Stimulated activated CD8-positive, alpha-beta memory T cell treated with anti-CD3 and anti-CD28 coated beads, Interleukin-12 subunit alpha, Interleukin-12 subunit beta, amount 100 ng/mL, for 24 hours (primary cell): Measurements from ENCODE around the gene C19orf67.

Experiments
- DNase-seq: peaks from one replicate; pipeline ENCODE4 v3.0.0-alpha.2; 2020; ENCODE audit errors: extremely low read depth

C19orf67 gene

DNA sequence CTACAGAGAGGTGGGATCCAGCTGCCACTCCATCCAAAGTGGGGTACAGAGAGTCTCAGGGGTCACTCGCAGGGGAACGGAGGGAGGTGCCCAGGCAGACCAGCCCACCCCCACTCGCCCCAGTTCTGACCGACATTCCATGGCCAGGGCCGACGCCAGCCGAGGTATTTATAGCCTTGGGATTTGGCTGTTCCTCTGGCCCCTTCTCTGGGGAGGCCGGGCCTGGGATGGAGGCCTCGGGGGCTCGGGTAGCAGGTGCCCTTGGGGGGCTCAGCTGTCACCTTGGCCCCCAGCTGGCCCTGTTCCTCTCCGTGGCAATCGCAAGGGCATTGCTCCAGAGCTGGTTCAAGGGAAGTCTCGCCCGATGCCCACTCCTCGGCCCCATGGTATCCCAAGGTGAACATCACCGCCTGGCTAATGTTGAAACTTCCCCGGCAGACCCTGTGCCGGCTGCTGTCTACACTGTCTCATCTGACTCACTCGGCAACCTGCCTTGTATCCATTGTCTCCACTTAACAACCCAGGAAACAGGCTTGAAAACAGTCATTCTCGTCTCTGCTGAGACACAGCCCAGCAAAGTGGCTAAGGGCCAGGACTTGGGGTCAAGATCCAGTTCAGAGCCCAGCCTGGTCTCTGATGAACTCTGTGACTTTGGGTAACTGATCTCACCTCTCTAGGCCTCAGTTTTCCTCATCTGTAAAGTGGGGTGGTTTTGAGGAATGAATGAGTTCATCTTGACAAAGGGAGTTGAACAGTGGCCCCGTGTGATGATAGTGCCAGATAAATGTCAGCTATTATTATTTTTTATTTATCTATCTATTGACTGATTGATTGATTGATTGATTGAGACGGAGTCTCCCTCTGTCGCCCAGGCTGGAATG, 22.2 kb upstream of the C19orf67 start:
- DNase-seq = no peak

DNA sequence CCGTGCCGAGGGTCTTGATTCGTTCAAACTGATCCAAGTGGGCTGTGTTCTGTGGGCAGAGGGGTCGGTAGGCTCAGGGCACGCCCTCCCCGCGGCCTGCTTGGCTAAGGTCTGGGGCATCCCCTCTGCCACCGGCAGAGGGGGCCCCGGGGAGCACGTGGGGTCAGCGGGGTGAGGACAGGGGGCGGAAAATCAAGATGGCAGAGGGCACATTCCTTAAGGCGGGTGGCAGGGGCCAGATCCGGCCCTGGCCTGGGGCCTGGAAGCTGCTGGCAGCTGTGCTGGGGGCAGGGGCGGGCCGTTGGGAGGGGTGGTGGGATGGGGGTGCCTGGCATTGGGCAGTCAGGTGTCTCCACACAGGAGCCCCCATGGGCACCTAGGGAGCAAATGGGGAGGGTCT, 21.3 kb upstream of the C19orf67 start:
- DNase-seq = no peak

DNA sequence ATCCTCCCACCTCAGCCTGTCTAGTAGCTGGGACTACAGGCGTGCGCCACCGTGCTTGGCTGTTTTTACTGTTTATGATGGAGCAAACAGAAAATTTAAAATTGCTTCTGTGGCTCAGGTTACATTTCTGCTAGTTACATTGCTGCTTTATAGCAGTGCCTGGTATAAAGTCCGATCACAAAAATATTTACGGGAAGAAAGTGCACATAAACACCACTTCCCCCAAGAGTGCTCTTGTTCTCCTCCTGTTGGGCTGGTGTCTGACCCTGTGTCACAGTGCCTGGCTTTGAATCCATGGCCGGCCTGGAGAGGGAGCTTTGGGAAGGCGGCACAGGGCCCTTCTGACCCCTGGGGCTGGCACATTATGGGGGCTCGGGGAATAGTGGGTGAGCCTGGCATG, 20.1 kb upstream of the C19orf67 start:
- no peak for DNase-seq

GRCh38 chr19:14103310-14103709, 17.7 kb upstream of the C19orf67 start:
- no peak for DNase-seq

DNA sequence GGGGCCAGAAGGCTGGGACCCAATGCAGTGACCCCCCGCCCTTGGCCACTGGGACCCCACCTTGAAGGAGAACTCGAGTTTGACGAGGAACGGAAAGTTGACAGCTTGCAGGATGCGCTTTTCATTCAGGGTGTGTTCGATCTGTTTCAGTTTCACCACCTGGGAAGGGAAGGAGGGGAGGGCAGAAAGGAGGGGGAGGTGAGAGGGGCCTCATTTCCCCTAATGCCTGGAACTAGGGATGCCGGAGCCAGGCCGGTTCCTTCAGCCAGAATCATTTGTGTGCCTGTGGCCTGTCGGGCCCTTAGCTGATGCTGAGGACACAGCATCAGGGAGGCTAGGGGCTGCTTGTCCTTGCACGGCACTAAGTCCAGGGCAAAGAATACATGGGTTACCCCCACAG, 17.2 kb upstream of the C19orf67 start:
- no peak for DNase-seq

GRCh38 chr19:14102102-14102696, 16.6 kb upstream of the C19orf67 start:
- DNase-seq = no peak

GRCh38 chr19:14101003-14101545, 15.5 kb upstream of the C19orf67 start:
- no peak for DNase-seq

DNA sequence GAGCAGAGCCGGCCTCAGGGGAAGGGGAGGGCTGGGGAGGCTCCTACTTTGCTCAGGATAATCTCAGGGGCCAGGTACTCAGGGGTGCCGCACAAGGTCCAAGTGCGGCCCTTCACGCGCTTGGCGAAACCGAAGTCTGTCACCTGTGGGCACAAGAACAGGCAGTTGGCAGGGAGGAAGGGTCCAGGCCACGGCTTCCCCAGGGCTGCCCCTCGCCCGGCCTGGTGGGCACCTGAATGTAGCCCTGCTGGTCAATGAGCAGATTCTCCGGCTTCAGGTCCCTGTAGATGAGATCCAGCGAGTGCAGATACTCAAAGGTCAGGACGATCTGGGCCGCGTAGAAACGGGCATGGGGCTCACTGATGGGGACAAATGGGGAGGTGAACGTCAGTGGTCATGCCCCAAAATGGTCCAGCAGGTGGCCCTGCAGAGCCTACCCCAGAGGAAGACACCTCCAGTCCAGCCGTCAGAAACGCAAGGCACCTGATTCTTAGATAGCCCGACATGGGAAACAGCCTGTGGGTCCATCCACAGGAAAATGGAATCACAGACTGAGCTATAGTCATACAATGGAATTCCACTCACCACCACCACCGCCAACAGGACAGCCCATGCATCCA, 12.1 kb upstream of the C19orf67 start:
- no peak for DNase-seq

DNA sequence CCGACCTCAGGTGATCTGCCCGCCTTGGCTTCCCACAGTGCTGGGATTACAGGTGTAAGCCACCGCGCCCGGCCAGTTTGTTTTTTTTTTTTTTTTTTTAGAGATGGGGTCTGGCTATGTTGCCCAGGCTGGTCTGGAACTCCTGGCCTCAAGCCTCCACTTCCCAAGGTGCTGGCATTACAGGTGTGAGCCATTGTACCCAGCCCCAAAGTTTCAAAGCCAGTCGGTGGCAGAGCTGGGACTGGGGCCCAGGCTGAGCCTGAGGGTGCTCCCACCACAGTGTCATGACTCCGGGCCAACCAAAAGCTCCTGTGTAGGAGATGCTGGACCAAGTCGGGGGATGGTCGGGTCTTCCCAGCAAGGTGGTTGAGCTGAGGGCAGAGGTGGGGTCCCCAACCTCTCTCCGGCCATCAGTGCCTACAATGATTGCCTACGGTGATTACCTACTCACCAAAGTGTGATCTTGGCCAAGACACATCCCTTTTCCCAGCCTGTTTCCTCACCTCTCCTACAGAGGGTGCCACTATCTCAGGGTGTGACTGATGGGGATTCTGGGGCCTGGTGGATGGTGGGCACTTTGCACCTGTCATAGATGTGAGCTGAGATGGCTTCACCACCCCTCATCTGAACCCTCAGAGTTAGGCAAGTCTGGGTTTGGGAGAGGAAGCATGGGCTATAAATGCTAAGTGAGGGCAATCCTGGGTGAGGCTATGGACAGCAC, 10.8 kb upstream of the C19orf67 start:
- DNase-seq = no peak

- no peak for DNase-seq
Observed at GRCh38 chr19:14094854-14095253, 9.3 kb upstream of the C19orf67 start.

- no peak for DNase-seq
Observed at GRCh38 chr19:14093117-14093823, 7.7 kb upstream of the C19orf67 start.

- no peak for DNase-seq
Observed at GRCh38 chr19:14091813-14092462, 6.4 kb upstream of the C19orf67 start.

GRCh38 chr19:14091081-14091812, 5.7 kb upstream of the C19orf67 start:
- DNase-seq = no peak

- peak; percentile 76 for DNase-seq
Observed at GRCh38 chr19:14090509-14091080, 5.0 kb upstream of the C19orf67 start, which contains the start of gene SAMD1. Gene SAMD1 (minus strand): TSS chr19:14090751.

DNA sequence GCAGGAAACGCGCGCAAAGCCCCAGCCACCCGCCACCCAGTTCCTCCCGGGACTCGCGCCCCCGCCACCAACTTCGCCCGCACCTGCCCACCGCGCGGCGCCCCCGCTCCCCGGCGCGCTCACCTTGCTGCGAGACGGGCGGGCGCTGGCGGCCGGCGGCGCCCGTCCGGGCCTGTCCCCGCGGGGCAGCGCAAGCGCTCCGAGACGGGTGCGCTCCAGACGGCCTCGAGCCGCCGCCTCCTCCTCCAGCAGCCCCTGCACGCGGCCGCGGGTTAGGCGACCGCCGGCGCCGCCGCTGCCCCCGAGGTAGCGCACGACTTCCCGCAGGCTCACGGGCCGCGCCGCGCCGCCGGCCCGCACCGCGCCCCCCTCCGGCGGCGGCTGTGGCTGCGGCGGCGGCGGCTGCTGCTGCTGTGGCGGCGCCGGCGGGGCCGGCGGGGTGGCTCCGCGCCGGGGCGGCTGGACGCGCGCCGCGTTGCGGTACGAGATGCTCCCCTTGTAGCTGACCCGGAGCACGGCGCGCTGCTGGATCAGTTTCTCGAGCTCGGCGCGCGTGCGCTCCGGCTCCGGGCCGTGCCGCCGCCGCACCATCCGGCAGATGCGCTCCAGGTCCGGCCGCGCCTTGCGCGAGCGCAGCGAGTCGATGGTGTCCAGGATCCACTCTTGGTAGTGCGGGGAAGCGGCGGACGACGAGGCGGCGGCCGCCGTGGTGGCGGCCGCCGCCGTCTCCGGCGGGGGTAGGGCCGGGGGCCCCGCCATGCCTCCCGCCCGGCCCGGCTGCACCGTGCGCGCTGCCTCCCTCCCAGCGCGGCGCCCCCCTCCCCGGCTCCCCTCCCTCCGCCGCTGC, 4.3 kb upstream of the C19orf67 start:
- DNase-seq = no peak

GRCh38 chr19:14089412-14089661, 3.8 kb upstream of the C19orf67 start:
- DNase-seq = no peak

- DNase-seq = no peak
Observed at GRCh38 chr19:14088634-14089411, 3.2 kb upstream of the C19orf67 start.

DNA sequence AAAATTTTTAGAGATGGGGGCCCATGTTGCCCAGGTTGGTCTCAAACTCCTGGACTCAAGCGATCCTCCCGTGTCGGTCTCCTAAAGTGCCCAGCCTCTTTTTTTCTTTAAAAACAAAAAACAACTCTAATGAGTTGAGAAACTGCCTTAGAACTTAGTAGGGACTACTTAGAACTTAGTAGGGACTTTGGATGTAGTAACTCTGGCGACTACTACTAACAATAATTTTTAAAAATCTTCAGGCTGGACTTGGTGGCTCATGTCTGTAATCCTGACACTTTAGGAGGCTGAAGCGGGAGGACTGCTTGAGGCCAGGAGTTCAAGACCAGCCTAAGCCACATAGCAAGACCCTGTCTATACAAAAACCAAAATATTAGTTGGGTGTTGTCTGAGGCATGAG, 515 bp upstream of the C19orf67 start:
- DNase-seq = no peak

DNA sequence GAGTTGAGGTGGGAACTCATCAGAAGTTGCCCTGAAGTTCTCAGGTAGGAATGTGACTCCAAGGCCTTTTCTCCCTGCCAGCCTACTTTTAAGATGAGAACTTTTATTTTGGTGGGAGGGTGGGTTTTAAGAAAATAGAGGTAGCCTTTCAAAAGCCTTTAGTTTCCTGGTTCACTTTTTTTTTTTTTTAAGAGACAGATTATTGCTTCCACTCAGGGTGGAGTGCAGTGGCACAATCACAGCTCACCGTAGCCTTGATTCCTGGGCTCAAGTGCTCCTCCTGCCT, 3.0 kb downstream of the C19orf67 start:
- DNase-seq = no peak
